GM12892 (cell line): ENCODE data around the gene CIAPIN1.

ENCODE experiments used
- POLR2A ChIP-seq: IDR thresholded peaks from 2 replicates; pipeline ENCODE4 v1.6.1; 2011; ENCODE audit warnings: low read depth, low read length, control low read depth
- POLR2AphosphoS5 ChIP-seq: IDR thresholded peaks from 2 replicates; pipeline ENCODE4 v1.6.1; 2011; ENCODE audit warnings: low read depth, low read length, control low read depth
- TAF1 ChIP-seq: IDR thresholded peaks from 2 replicates; pipeline ENCODE4 v1.6.1; 2011; ENCODE audit warnings: low read depth, mild to moderate bottlenecking, control low read depth, low read length, borderline replicate concordance

GRCh38 chr16:57446531-57447185 is 527 bp downstream of the CIAPIN1 start:
- TF ChIP-seq POLR2AphosphoS5: no peak
- no peak for TF ChIP-seq POLR2A
- no peak for TF ChIP-seq TAF1
